ENCODE measurements around the gene DOCK6.

The DOCK6 gene

GRCh38 chr19:11264452-11265176 is 2.3 kb upstream of the DOCK6 start:
- Mint-ChIP-seq H3K4me1 (no peaks in the 10 kb centered on the region), H3K4me3 (no peak overlapping the region), H3K27me3 (peaks cover 70% of the 10 kb centered on the region), H3K36me3 (ENCODE audit: low read depth) (no peaks in the 10 kb centered on the region), H3K27ac (no peak overlapping the region), H3K9me3 (no peaks in the 10 kb centered on the region)
- no peak for DNase-seq
- ATAC-seq = no peak

- H3K4me1 Mint-ChIP-seq = no peaks in the 10 kb centered on the region
- DNase-seq = no peak
- no peak for ATAC-seq
- no peaks in the 10 kb centered on the region for H3K9me3 Mint-ChIP-seq
- H3K4me3 Mint-ChIP-seq = peak overlapping the region; percentile 37
- no peaks in the 10 kb centered on the region for H3K36me3 Mint-ChIP-seq (ENCODE audit: low read depth)
- H3K27me3 Mint-ChIP-seq = peaks cover 63% of the 10 kb centered on the region
- no peak overlapping the region for H3K27ac Mint-ChIP-seq
Observed at GRCh38 chr19:11263726-11264125, 1.4 kb upstream of the DOCK6 start.

DNA sequence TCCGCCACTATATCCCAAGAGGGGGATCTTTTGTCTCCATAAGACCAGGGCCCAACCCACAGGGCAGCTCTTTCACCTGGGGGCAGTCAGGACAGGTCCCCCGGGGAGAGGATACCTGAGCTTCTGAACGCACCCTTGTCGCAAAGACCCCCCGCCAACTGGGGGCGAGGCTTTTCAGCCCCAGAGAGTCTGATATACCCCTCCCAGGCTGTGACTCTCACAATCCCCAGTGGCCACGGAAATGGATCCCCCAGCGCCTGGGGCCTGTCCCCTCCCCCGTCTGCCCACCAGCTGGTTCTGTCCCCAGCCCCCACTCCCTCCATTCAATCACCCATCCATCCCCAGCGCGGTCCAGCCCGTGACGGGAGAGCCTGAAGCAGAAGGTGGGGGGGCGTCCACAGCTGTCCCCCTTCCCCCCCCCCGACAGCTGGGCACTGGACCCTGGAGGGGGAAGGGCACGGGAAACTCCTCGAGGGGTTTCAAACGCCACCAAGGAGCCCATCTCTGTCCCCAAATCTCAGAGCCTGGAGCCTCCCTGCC is 823 bp downstream of the DOCK6 start:
- no peaks in the 10 kb centered on the region for H3K36me3 Mint-ChIP-seq (ENCODE audit: low read depth)
- no peaks in the 10 kb centered on the region for H3K4me1 Mint-ChIP-seq
- H3K27me3 Mint-ChIP-seq = peaks cover 45% of the 10 kb centered on the region
- no peak for DNase-seq
- no peak overlapping the region for H3K27ac Mint-ChIP-seq
- no peaks in the 10 kb centered on the region for H3K9me3 Mint-ChIP-seq
- H3K4me3 Mint-ChIP-seq = peak overlapping the region; percentile 50
- no peak for ATAC-seq

GRCh38 chr19:11260996-11261395 is 1.3 kb downstream of the DOCK6 start:
- H3K27ac Mint-ChIP-seq = no peak overlapping the region
- no peak for DNase-seq
- H3K4me1 Mint-ChIP-seq = no peaks in the 10 kb centered on the region
- ATAC-seq = no peak
- H3K9me3 Mint-ChIP-seq = no peaks in the 10 kb centered on the region
- peaks cover 40% of the 10 kb centered on the region for H3K27me3 Mint-ChIP-seq
- no peaks in the 10 kb centered on the region for H3K36me3 Mint-ChIP-seq (ENCODE audit: low read depth)
- peak overlapping the region; percentile 43 for H3K4me3 Mint-ChIP-seq

GRCh38 chr19:11257846-11258380 is 4.4 kb downstream of the DOCK6 start:
- H3K27me3 Mint-ChIP-seq = peaks cover 16% of the 10 kb centered on the region
- no peaks in the 10 kb centered on the region for H3K9me3 Mint-ChIP-seq
- no peak overlapping the region for H3K27ac Mint-ChIP-seq
- no peak overlapping the region for H3K4me3 Mint-ChIP-seq
- H3K36me3 Mint-ChIP-seq (ENCODE audit: low read depth) = no peaks in the 10 kb centered on the region
- ATAC-seq (no peak), DNase-seq (no peak)
- H3K4me1 Mint-ChIP-seq = no peaks in the 10 kb centered on the region

GRCh38 chr19:11256189-11256588 is 6.1 kb downstream of the DOCK6 start:
- DNase-seq (no peak), ATAC-seq (no peak)
- Mint-ChIP-seq H3K4me1 (no peaks in the 10 kb centered on the region), H3K36me3 (ENCODE audit: low read depth) (no peaks in the 10 kb centered on the region), H3K27me3 (peaks cover 9% of the 10 kb centered on the region), H3K27ac (no peak overlapping the region), H3K4me3 (no peak overlapping the region), H3K9me3 (no peaks in the 10 kb centered on the region)

DNA sequence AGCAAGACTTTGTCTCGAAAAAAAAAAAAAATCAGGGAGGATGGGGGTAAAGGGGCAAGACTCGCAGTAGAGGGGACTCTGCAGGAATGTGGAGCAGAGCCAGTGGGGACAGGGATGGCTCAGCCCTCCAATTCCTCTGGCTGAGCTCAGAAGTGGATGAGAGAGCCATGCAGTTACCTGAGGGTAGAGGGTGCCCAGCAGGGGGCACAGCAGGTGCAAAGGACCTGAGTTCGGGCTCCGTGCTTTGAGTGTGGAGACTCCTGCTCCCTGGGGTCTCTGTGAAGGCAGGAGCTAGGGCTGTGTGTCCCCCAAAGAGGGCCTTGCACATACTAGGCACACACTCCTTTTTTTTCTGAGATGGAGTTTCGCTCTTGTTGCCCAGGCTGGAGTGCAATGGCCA is 7.7 kb downstream of the DOCK6 start:
- no peak for ATAC-seq
- Mint-ChIP-seq H3K9me3 (no peaks in the 10 kb centered on the region), H3K27me3 (no peaks in the 10 kb centered on the region), H3K27ac (no peak overlapping the region), H3K36me3 (ENCODE audit: low read depth) (no peaks in the 10 kb centered on the region), H3K4me1 (no peaks in the 10 kb centered on the region), H3K4me3 (no peak overlapping the region)
- no peak for DNase-seq

DNA sequence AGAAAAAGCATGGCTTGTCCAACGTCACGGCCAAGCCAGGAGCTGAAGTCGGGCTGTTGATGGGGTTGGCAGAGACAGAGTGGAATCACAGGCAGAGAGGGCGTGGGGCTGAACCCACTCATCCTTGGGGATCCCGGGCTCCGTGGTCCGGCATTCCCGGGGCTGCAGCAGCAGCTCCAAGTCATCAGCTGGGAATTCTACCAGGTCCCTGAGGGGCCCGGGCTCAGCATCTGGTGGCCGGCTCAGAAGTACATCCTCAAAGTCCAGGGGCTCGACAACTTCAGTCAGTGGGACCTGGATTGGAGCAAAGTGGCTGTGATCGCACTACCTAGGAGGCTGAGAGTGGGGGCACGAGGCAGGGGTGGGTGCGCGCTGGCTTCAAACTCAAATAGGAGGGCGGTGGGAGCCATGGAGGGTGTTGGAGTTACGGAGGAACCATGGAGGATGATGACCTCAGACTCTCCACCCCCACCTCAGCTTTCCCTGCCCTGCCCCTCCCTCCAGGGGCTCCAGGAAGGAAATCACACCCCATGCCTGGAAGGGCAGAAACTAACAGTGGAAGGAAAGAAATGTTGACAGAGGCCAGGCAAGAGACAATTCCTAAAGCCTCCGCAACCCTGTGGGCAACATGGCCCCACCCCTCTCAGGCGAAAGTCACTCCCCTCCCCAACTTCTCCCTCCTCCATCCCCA is 9.5 kb downstream of the DOCK6 start:
- no peaks in the 10 kb centered on the region for H3K27me3 Mint-ChIP-seq
- no peaks in the 10 kb centered on the region for H3K9me3 Mint-ChIP-seq
- no peak for DNase-seq
- H3K4me1 Mint-ChIP-seq = no peaks in the 10 kb centered on the region
- H3K36me3 Mint-ChIP-seq (ENCODE audit: low read depth) = no peaks in the 10 kb centered on the region
- no peak overlapping the region for H3K27ac Mint-ChIP-seq
- no peak overlapping the region for H3K4me3 Mint-ChIP-seq
- no peak for ATAC-seq

- H3K36me3 Mint-ChIP-seq (ENCODE audit: low read depth) = no peaks in the 10 kb centered on the region
- H3K27ac Mint-ChIP-seq = no peak overlapping the region
- H3K4me1 Mint-ChIP-seq = no peaks in the 10 kb centered on the region
- H3K27me3 Mint-ChIP-seq = no peaks in the 10 kb centered on the region
- H3K4me3 Mint-ChIP-seq = no peak overlapping the region
- ATAC-seq (no peak), DNase-seq (no peak)
- H3K9me3 Mint-ChIP-seq = no peaks in the 10 kb centered on the region
Observed at GRCh38 chr19:11251650-11252314, 10.5 kb downstream of the DOCK6 start.

DNA sequence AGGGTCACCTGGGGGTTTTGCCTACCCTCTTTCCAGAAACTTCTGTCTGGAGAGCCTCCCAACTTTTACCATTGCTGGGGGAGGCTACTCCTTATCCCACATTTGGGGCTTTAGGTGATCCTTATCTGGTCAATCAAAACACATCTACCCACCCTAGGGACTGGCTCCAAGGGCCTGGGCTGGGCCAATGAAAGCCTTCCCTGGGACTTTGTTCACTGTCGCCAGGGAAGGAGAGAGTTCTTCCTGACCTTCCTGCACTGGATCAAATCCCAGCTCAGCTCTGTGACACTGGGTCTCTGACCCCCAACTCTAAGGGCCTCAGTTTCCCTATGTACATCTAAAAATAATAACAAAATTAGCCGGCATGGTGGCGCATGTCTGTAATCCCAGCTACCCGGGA is 11.1 kb downstream of the DOCK6 start:
- no peak overlapping the region for H3K4me3 Mint-ChIP-seq
- peaks cover 3% of the 10 kb centered on the region for H3K27me3 Mint-ChIP-seq
- ATAC-seq = no peak
- no peak for DNase-seq
- H3K4me1 Mint-ChIP-seq = no peaks in the 10 kb centered on the region
- no peaks in the 10 kb centered on the region for H3K36me3 Mint-ChIP-seq (ENCODE audit: low read depth)
- no peak overlapping the region for H3K27ac Mint-ChIP-seq
- no peaks in the 10 kb centered on the region for H3K9me3 Mint-ChIP-seq

GRCh38 chr19:11248852-11249251 is 13.5 kb downstream of the DOCK6 start:
- Mint-ChIP-seq H3K9me3 (no peaks in the 10 kb centered on the region), H3K4me1 (peaks cover under 1% of the 10 kb centered on the region), H3K4me3 (no peak overlapping the region), H3K27me3 (peaks cover 8% of the 10 kb centered on the region), H3K27ac (no peak overlapping the region), H3K36me3 (ENCODE audit: low read depth) (no peaks in the 10 kb centered on the region)
- DNase-seq (no peak), ATAC-seq (no peak)

DNA sequence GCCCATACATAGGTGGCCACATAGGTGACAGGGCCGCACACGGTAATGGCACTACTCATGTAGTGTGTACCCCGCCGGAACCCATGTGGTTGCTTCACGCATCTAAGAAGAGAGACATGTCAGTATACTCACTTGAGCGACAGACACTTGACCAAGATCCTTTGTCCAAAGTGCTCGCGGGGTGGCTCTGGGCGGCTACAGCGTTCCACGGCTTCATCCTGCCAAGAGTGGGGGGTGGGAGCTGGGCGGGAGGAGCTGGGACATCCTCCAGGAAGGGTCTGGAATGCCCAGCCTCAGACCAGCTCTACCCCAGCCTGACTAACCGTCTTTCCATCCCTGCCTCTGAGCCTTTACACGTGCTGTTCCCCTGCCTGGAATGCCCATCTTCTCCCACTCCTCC is 14.4 kb downstream of the DOCK6 start:
- H3K4me1 Mint-ChIP-seq = peaks cover 6% of the 10 kb centered on the region
- H3K36me3 Mint-ChIP-seq (ENCODE audit: low read depth) = no peaks in the 10 kb centered on the region
- ATAC-seq (no peak), DNase-seq (no peak)
- H3K27me3 Mint-ChIP-seq = peaks cover 9% of the 10 kb centered on the region
- no peak overlapping the region for H3K27ac Mint-ChIP-seq
- no peaks in the 10 kb centered on the region for H3K9me3 Mint-ChIP-seq
- no peak overlapping the region for H3K4me3 Mint-ChIP-seq

DNA sequence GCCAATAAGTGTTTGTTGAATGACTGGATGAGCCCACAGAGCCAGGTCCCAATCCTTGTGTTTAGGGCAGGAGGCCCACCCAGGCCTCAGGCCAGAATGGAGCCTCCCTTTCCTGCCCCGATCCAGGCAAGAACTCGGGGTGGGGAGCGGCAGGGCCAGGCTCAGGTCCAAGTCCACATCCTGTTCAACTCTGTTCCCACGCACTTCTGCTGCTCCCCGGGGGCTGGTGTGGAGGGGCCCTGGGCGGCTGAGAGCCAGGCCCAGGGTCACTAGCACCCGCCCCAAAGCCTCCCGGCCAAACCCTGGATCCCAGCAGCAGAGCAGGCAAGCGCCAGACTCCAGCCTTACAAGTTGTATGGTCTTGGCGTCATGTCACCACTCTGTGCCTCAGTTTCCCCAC is 14.9 kb downstream of the DOCK6 start:
- H3K4me1 Mint-ChIP-seq = peaks cover 6% of the 10 kb centered on the region
- peaks cover 14% of the 10 kb centered on the region for H3K27me3 Mint-ChIP-seq
- H3K9me3 Mint-ChIP-seq = no peaks in the 10 kb centered on the region
- no peaks in the 10 kb centered on the region for H3K36me3 Mint-ChIP-seq (ENCODE audit: low read depth)
- ATAC-seq (no peak), DNase-seq (no peak)
- no peak overlapping the region for H3K4me3 Mint-ChIP-seq
- H3K27ac Mint-ChIP-seq = no peak overlapping the region

DNA sequence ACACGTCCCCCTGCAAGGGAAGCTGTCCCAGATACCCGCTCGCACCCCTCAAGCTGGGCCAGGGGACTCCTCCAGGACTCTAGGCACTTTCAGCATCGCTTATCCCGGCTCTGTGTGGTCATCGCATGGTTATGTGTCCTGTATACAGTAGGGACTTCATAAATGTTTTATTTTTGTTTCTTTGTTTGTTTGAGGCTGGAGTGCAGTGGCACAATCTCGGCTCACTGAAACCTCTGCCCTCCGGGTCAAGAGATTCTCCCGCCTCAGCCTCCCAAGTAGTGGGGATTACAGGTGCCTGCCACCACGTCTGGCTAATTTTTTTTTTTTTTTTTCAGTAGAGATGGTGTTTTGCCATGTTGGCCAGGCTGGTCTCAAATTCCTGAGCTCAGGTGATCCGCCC is 15.4 kb downstream of the DOCK6 start:
- Mint-ChIP-seq H3K4me1 (peaks cover 6% of the 10 kb centered on the region), H3K27ac (no peak overlapping the region), H3K27me3 (peaks cover 14% of the 10 kb centered on the region), H3K36me3 (ENCODE audit: low read depth) (no peaks in the 10 kb centered on the region), H3K9me3 (no peaks in the 10 kb centered on the region), H3K4me3 (no peak overlapping the region)
- no peak for DNase-seq
- ATAC-seq = no peak
